Panc1 (cell line): ENCODE data around the gene SLC18B1. TPM values are rescaled to one million over a fixed set of nuclear protein-coding genes. Genes with fewer than 3 reads are reported as not detected.

Experiments
- ATAC-seq: fragments of 200-7000 bp; cut with Tn5 transposase; 2 replicates; pipeline ENCODE4 v1.9.1; 2020; ENCODE audit warnings: mild to moderate bottlenecking, moderate library complexity
- BruUV-seq: library from RNA; stranded (reverse); fragments of 400-500 nt; replicated peaks from 2 replicates; lab custom pipeline; 2021; lab: Mats Ljungman, UMichigan
- CTCF ChIA-PET: fragments of 300-600 bp; sonication (Branson Sonifier 250); formaldehyde crosslinking; loops from one replicate; lab custom pipeline; 2022; ENCODE audit warnings: antibody characterized with exemption; lab: Charles Lee
- POLR2A ChIA-PET: fragments of 300-600 bp; sonication (Branson Sonifier 250); formaldehyde crosslinking; loops from one replicate; lab custom pipeline; 2022; ENCODE audit warnings: antibody characterized with exemption; lab: Charles Lee
- DNase-seq: peaks from one replicate; pipeline ENCODE4 v3.0.0-alpha.2; 2010; ENCODE audit warnings: low read depth, low spot score
- H3K27ac ChIP-seq: 2 replicates; pipeline ENCODE4 v1.5.1; 2011; ENCODE audit warnings: mild to moderate bottlenecking, low read length, inconsistent platforms
- H3K27me3 ChIP-seq: fragments of 200-500 bp; sonication (Bioruptor generic); 2 replicates; pipeline ENCODE4 v1.6.0; 2014; ENCODE audit warnings: low read length, inconsistent platforms; ENCODE audit not compliant: control insufficient read depth, insufficient read depth
- H3K36me3 ChIP-seq: fragments of 200-500 bp; sonication (Bioruptor generic); 2 replicates; pipeline ENCODE4 v1.5.1; 2014; ENCODE audit warnings: inconsistent platforms, mild to moderate bottlenecking, low read length, moderate library complexity; ENCODE audit not compliant: control insufficient read depth, insufficient read depth
- H3K4me1 ChIP-seq: 2 replicates; pipeline ENCODE4 v1.5.1; 2011; ENCODE audit warnings: inconsistent platforms, mild to moderate bottlenecking, low read length, moderate library complexity; ENCODE audit not compliant: control insufficient read depth, insufficient read depth
- H3K4me3 ChIP-seq, 2 experiments: 2 replicates each; pipeline ENCODE4 v1.5.1; 2011 to 2012; ENCODE audit warnings: low read depth in 2 of 2, low read length in 2 of 2, mild to moderate bottlenecking in 2 of 2, inconsistent platforms in 1 of 2, moderate library complexity in 1 of 2
- H3K9me3 ChIP-seq: fragments of 200-500 bp; sonication (Bioruptor generic); 2 replicates; pipeline ENCODE4 v1.5.1; 2014; ENCODE audit warnings: low read depth, mild to moderate bottlenecking, inconsistent platforms, low read length, moderate library complexity; ENCODE audit not compliant: control insufficient read depth, insufficient read depth
- CTCF ChIP-seq: fragments of 450-650 bp; IDR thresholded peaks from 2 replicates; pipeline ENCODE4 v1.5.1; 2017; ENCODE audit warnings: mild to moderate bottlenecking
- POLR2AphosphoS5 ChIP-seq: IDR thresholded peaks from 2 replicates; pipeline ENCODE4 v1.6.1; 2012; ENCODE audit warnings: mild to moderate bottlenecking, low read depth, low read length, moderate library complexity
- REST ChIP-seq, 2 experiments: IDR thresholded peaks; 2 replicates each; pipeline ENCODE4 v1.6.1; 2011 to 2012; ENCODE audit warnings: low read depth in 2 of 2, control low read depth in 1 of 2, low read length in 1 of 2, mild to moderate bottlenecking in 1 of 2, moderate library complexity in 1 of 2; ENCODE audit not compliant: insufficient read depth in 1 of 2
- SIN3A ChIP-seq: IDR thresholded peaks from 2 replicates; pipeline ENCODE4 v1.6.1; 2012; ENCODE audit warnings: low read depth, mild to moderate bottlenecking, low read length, moderate library complexity, borderline replicate concordance; ENCODE audit not compliant: insufficient read depth
- TCF7L2 ChIP-seq: IDR thresholded peaks from 2 replicates; pipeline ENCODE4 v1.6.1; 2011; ENCODE audit warnings: mild to moderate bottlenecking, low read depth, low read length, inconsistent platforms
- in situ Hi-C: cut with HindIII; loops from 2 replicates; pipeline ENCODE4 v1.10.0; 2016; ENCODE audit warnings: low sequenced_read_pairs, low pct_unique_long_range_greater_than_20kb
- intact Hi-C: fragments of 100-400 bp; cut with micrococcal nuclease; formaldehyde crosslinking; loops from one replicate; pipeline ENCODE4 v1.10.0; 2022; ENCODE audit not compliant: unreplicated experiment
- total RNA-seq: library from RNA; stranded (reverse); gene quantifications from one replicate; pipeline ENCODE4 v1.2.1, GENCODE V29; 2021; ENCODE audit not compliant: unreplicated experiment

SLC18B1 gene
- total RNA-seq, 1 experiment from 2014 or later: 0.67 TPM

- in situ Hi-C loops (no loop called here), intact Hi-C loops (no loop called here)
- H3K27ac ChIP-seq: no peak overlapping the region
- no peak overlapping the region for H3K4me3 ChIP-seq
- ATAC-seq (no peak), DNase-seq (no peak)
- TF ChIP-seq POLR2AphosphoS5 (peak; percentile 84), TCF7L2 (no peak), CTCF (no peak)
- peaks cover 36% of the 10 kb centered on the region for H3K4me1 ChIP-seq
- H3K27me3 ChIP-seq: no peaks in the 10 kb centered on the region
- ChIA-PET POLR2A (no interaction called here), CTCF (no interaction called here)
- peaks cover 33% of the 10 kb centered on the region for H3K36me3 ChIP-seq
- H3K9me3 ChIP-seq: no peaks in the 10 kb centered on the region
- no TSS peak for BruUV-seq
Measured at GRCh38 chr6:132818404-132819359, 20.2 kb upstream of the SLC18B1 start.

DNA sequence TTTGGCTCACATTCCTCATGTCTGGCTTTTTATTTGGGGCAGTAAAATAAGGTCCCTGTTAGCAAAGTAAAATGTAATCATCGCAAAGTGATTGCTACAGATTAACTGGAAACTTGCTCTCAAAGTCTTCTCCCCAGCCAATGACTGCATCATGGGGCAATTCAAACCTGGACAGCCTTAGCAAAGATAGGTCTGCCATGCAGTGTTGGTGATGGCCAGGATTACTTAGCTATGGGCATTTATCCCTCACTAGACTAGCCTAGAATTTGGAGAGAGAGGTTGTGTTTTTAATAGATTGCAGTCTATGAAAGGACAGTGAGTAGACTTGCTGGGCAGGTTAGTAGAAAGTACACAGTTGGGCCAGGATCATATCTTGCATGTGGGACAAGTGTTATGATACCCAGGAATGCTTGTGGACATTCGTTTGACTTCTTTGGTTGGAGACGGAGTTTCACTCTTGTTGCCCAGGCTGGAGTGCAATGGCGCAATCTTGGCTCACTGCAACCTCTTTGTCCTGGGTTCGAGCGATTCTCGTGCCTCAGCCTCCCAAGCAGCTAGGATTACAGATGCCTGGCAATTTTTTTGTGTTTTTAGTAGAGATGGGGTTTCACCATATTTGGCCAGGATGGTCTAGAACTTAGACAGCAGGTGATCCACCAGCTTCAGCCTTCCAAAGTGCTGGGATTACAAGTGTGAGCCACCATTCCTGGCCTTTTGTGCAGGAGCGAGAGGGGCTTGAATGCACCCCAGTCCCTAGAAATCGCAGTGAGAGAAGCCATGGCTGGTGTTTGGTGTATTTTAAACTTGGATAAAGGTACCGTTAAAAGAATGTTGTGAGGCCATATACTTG, 19.3 kb upstream of the SLC18B1 start:
- intact Hi-C loops (no loop called here), in situ Hi-C loops (no loop called here)
- CTCF ChIA-PET: no interaction called here
- H3K27ac ChIP-seq: no peak overlapping the region
- TF ChIP-seq SIN3A (no peak), TCF7L2 (no peak), CTCF (no peak), POLR2AphosphoS5 (no peak), REST (IDR thresholded peaks at IDR 0.05; ENCODE audit: insufficient read depth in 1 of 2, low read depth in 2 of 2, low read length in 1 of 2) (no peak)
- DNase-seq (no peak), ATAC-seq (no peak)
- H3K27me3 ChIP-seq: no peaks in the 10 kb centered on the region
- BruUV-seq: no TSS peak
- H3K4me1 ChIP-seq: peaks cover 36% of the 10 kb centered on the region
- H3K4me3 ChIP-seq: no peak overlapping the region
- peaks cover 33% of the 10 kb centered on the region for H3K36me3 ChIP-seq
- no peaks in the 10 kb centered on the region for H3K9me3 ChIP-seq
- POLR2A ChIA-PET: no interaction called here
